Activated gamma-delta T cell treated with anti-CD3 and anti-CD28 coated beads, Interleukin-2, amount 50 U/mL, for 16 hours (primary cell): ENCODE measurements around the gene RHEBL1.
A peak's percentile ranks its signal among the peaks of the same experiment; 100 is the strongest.
"Not testable (repeated sequence)": the region's sequence is repeated elsewhere in the genome, so short reads cannot be mapped to it uniquely, and the experiment has no call there.

ENCODE experiments used
- DNase-seq: peaks from one replicate; pipeline ENCODE4 v3.0.0-alpha.2; 2020; ENCODE audit warnings: low read depth

The RHEBL1 gene

GRCh38 chr12:49089821-49090773, 20.3 kb upstream of the RHEBL1 start:
- no peak for DNase-seq

DNA sequence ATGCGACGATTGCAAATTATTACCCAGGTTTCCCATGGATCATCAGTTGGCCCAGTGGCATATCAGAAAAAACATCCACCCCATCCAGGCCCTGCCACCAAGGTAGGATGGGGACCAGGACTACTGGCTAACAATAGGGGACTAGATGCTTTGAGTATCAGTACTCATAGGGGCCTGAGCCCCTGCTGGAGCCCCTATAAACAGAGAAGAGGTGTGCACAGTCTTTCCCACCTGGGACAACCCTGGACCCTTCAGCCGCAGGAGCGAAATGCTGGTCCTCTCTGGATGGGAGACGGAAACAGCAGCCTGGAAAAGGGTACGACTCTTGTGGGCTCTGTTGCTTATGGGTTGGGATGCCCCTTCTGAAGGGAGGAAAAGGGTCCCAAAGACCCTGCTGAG, 19.2 kb upstream of the RHEBL1 start:
- no peak for DNase-seq

DNA sequence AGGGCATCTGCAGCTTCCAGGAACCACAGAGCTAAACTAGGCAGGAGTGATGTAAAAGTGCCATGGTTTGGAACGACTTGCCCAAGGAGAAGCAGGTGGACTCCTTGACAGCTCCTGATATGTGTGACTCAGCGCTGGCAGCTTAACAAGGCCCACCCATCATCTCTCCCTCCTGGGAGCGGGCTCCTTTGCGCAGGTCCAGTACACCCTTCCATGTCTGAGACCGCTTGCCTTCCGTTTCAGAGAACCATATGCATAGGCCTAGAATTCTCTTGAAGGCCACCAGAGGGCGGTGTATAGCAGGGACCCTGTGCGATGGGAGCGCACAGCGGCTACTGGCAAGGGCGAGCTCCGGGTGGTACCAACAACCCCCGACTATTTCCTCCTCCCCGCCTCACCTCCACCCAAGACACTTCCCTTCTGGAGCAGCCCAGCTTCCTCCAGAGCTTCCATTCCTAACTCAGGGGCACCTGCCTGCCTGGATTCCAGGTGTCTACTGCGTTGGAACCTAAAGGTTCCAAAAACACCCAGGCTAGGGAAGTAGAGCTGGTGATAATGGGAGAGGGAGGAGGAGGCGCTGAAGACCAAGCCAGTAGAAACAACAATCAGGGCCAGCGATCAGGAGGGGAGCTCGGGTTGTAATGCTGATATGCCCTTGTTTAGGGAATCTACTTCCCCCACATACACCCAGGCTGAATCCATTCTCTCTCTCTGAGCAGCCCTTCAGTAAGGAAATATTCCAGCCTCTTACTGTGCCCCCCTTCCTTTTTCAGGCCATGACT, 18.6 kb upstream of the RHEBL1 start:
- DNase-seq, result peak; percentile 46

- no peak for DNase-seq
These were observed 16.3 kb upstream of the RHEBL1 start for GRCh38 chr12:49086116-49086515.

DNA sequence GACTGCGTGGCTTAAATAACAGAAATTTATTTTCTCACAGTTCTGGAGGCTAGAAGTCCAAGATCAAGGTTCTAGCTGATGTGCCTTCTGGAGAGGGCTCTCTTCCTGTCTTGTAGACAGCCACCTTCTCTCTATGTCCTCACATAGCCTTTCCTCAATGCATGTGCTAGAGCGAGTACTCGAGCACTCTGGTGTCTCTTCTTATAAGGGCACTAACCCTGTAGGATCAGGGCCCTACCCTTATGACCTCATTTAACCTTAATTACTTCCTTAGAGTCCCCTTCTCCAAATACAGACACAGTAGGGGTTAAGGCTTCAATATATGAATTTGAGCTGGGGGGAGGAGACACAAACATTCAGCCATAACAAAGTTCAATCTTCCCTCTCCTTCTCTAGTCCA, 14.7 kb upstream of the RHEBL1 start:
- DNase-seq, result no peak

DNA sequence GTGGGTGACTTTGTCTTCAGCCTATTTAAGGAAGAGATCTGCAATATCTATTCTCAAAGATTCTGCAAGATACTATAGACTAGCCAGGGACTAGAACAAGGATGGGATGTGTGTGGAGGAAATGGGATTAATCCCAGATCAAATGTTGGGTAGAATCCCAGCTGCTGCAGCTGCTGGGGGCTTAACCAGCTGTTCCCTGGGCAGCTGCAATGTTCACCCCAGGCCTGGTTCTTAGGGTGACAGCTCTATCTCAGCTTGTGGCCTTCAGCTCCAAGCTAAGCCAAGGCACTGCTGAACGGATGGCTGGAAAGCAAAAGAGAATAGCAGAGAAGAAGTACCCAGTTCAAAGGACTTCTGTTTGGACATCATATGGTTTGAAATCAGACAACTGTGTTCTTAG, 10.0 kb upstream of the RHEBL1 start:
- no peak for DNase-seq

GRCh38 chr12:49070971-49071370, 1.2 kb upstream of the RHEBL1 start:
- no peak for DNase-seq

DNA sequence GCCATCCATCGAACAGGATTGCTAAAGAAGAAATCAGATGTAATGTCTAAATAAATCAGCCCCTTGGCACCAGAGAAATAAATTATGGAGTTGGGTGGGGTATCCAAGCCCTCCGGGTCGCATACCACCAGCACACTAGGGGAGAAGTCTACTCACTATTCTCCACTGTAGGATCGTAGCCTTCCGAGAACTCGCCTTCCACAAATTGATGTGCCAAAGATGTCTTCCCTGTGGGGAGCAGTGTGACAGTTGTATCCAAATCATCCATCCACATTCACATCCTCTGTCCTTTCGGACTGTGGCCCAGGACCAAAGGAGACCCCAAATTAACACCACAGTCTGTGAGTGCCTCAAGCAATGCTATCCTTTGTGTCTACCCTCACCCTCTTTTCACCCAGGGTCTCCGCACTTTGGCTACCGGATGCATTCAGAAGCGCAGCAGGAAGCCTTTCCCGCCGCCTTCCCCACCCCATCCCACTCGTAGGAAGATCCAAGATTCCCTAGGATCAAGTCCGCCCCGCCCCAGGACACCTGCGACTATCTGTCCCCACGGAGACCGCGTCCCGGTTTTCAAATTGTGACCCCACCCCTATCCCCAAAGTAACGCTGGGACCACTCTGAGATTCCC, 786 bp downstream of the RHEBL1 start:
- no peak for DNase-seq

- no peak for DNase-seq
These were observed 3.7 kb downstream of the RHEBL1 start for GRCh38 chr12:49066120-49066519.

- DNase-seq, result no peak
These were observed 5.0 kb downstream of the RHEBL1 start for GRCh38 chr12:49064767-49065152.

GRCh38 chr12:49061916-49062315, 7.9 kb downstream of the RHEBL1 start:
- DNase-seq, result not testable (repeated sequence)

DNA sequence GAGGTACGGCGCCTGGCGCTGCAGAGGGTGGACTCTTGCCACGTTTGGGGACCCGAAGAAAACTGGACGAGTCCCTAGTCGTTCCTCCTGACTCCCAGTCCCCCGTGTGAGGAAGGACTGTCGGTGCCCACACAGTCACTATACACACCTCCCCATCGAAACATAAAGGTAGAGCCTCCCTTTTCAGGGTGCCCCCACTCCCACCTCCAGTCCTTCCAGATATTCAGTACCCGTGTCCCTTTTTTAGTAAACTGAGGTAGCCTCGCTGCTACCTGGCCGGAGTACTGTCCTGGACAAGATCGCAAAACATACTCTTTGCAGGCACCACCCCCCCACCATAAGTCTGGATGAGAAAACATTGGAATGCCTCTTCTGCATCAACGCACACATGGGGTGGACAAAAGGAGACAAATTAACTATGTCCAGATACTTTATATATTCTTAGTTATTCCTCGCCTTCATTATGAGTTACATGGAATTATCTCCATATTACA, 8.6 kb downstream of the RHEBL1 start:
- no peak for DNase-seq

DNA sequence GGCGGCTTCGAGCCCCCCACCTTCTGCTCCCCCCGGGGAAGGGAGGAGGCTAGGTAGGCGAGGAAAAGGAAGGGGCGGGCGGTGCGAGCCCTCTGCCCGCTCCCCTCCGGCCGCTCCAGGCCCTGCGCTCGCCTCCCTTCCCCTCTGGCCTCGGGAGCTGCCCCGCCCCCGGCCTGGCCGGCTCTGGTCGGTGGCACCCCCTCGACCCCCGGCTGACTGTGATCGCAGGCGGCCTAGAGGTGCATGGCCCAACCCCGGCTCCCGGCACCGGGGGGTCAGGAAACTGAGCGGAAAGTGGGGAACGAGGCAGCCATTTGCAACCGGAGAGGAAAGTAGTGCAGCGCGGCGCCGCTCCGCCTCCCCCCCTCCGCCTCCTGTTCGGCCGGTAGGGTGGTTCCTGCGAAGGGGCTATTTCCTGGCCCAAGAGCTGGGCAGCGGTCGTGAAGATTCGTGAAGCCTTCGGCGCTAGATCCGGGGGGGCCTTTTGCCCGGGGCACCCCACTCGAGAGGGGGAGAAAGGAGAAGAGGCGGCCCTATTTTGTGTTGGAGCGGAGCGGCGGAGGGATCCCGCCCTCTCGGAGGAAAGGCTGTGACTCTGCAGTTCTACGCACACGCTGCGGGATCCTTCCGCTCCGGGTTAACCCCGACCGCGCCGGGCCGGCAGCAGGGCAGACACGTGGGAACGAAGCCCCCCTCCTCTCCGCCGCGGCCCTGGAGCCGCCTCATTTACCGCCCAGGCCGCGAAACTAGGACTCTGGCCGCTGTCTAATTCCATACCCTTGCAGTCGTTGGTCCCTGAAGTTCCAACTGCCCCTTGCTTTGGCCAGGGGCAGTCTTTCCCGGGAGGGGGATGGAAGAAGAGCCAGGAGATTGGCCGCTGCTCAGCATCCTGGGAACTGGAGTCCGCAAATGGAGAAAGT, 9.3 kb downstream of the RHEBL1 start, which contains the start of gene KMT2D:
Gene KMT2D, minus strand, starts transcription at position 558 of the 920 bp plus-strand sequence. CDS start 5,470 bp downstream, outside the sequence.
- peak; percentile 83 for DNase-seq

DNA sequence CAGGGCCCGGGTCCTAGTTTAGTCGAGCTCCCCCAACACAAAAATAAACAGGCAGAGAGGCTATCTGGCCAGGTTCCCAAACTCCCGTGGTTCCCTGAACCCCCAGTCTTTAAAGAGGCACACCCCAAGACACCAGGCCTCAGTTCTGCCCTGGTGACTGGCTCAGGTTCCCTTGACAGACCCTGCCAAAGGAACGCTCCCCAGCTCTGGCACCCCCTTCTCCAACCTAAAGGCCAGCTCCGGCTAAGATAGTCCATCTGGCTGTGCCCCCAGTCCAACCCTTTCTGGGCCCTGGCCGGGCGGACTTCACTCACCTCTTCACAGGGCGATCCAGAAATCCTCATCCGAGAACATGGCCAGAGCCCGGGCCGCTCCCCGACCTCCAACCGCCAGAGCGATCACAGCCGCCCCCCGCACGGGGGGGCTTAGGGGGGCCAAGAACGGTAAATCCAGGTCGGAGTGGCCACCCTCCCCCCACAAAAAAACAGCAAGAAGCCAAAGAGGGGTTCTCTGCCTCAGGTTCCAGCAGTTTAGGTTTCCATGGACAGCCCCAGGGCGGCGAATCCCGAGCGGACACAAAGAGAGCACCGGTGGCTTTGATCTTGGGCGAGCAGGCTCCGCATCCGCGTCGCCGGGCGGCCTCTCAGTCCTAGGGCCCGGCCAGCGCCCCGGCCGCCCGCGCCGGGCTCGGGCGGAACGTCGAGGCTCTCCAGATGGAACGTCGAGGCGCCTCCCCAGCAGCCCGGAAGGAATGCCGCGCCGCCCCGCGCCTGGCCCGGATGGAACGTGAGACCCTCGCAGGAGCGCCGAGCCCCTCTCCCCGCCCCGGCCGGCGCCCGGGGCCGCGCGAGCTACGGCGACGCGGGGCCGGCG, 10.2 kb downstream of the RHEBL1 start:
- DNase-seq, result no peak

DNA sequence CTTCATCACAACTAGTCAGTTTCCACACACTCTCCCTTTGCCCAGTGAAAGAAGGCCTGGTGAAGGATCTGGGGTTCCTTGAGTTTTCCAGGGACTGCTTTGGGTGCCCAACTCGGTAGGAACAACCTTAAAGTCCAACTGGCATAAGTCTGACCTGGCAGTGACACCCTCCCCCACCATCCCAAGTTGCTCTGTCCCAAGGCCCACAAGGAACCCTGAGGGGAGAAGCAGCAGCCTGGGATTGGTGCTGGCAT, 10.8 kb downstream of the RHEBL1 start:
- DNase-seq, result no peak

GRCh38 chr12:49058366-49059044, 11.3 kb downstream of the RHEBL1 start:
- DNase-seq, result no peak

DNA sequence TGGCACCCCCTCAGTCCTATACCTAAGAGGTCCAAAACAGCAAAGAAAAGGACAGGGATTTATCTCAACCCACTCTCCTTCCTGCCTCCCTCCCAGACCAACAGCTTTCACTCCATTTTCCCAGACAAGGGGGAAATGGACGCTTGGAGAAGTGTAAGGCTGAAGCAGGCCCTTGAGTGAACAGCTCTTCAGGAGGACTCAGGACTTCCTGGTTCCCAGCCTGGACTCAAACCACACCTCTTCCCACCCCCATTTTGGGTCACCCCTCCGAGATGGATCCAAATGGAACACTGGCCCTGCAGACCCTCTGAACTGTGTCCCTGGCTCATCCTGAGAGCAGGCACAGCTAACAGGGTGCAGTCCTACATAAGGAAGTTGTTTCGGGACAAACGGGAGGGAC, 11.9 kb downstream of the RHEBL1 start:
- no peak for DNase-seq

- DNase-seq, result no peak
These were observed 13.6 kb downstream of the RHEBL1 start for GRCh38 chr12:49055978-49056754.

DNA sequence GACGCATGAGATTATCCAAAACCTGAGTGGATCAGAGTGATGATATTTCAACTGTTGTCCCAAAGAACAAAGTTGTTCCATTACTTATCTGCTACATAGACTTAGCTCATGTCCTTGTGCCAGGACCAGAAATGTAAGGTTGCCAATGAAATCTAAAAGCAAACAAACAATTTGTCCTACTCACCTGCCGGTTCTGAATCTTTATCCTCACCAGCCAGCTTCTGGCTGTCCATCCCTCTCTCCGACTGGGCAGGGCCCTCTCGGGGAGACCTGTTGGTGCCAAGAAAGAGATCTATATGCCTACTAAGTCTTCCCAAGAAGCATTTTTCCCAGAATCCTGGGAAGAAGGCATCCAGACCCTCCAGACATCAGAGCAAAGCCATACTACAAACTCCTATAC, 14.7 kb downstream of the RHEBL1 start:
- DNase-seq, result no peak
